GM23338 (cell line): Measurements from ENCODE around the gene BIRC3. TPM values are rescaled to one million over a fixed set of nuclear protein-coding genes. Genes with fewer than 3 reads are reported as not detected.

ENCODE experiments used
- ATAC-seq: fragments of 200-7000 bp; cut with Tn5 transposase; 3 replicates; pipeline ENCODE4 v1.9.1; 2020
- DNase-seq: peaks from one replicate; pipeline ENCODE4 v3.0.0-alpha.2; 2015; ENCODE audit warnings: low spot score
- H2AFZ ChIP-seq: fragments of 200-600 bp; sonication (generic); 2 replicates; pipeline ENCODE4 v1.8.0; 2016; ENCODE audit warnings: antibody characterized with exemption, mild to moderate bottlenecking, moderate library complexity
- H3F3A ChIP-seq: fragments of 200-600 bp; sonication (generic); replicated peaks from 2 replicates; pipeline ENCODE4 v1.8.0; 2017; ENCODE audit warnings: antibody characterized with exemption, mixed run types, low read depth
- H3K27ac ChIP-seq: fragments of 200-600 bp; sonication (generic); 2 replicates; pipeline ENCODE4 v1.6.1; 2016; ENCODE audit warnings: low read depth
- H3K27me3 ChIP-seq: fragments of 200-600 bp; sonication (generic); 2 replicates; pipeline ENCODE4 v1.8.0; 2016; ENCODE audit warnings: mild to moderate bottlenecking, mixed run types, moderate library complexity; ENCODE audit not compliant: insufficient read depth
- H3K36me3 ChIP-seq: fragments of 200-600 bp; sonication (generic); 2 replicates; pipeline ENCODE4 v1.8.0; 2016; ENCODE audit warnings: mild to moderate bottlenecking; ENCODE audit not compliant: insufficient read depth
- H3K4me1 ChIP-seq: fragments of 200-600 bp; sonication (generic); 2 replicates; pipeline ENCODE4 v1.8.0; 2016; ENCODE audit warnings: mild to moderate bottlenecking, moderate library complexity; ENCODE audit not compliant: insufficient read depth
- H3K4me2 ChIP-seq: fragments of 200-600 bp; sonication (generic); 2 replicates; pipeline ENCODE4 v1.7.1; 2017; ENCODE audit warnings: mixed run types
- H3K4me3 ChIP-seq: fragments of 200-600 bp; sonication (generic); 2 replicates; pipeline ENCODE4 v1.6.1; 2016; ENCODE audit warnings: mixed run types
- H3K79me2 ChIP-seq: fragments of 200-600 bp; sonication (generic); replicated peaks from 2 replicates; pipeline ENCODE4 v1.8.0; 2017; ENCODE audit warnings: mild to moderate bottlenecking; ENCODE audit not compliant: insufficient read depth
- H3K9me2 ChIP-seq: fragments of 200-600 bp; sonication (generic); 2 replicates; pipeline ENCODE4 v1.8.0; 2017; ENCODE audit not compliant: insufficient read depth
- H4K20me1 ChIP-seq: fragments of 200-600 bp; sonication (generic); replicated peaks from 2 replicates; pipeline ENCODE4 v1.8.0; 2017; ENCODE audit warnings: mild to moderate bottlenecking; ENCODE audit not compliant: insufficient read depth
- H3K27ac Mint-ChIP-seq: 2 replicates; pipeline ENCODE4 v1.8.0; 2020; ENCODE audit warnings: inconsistent platforms, mild to moderate bottlenecking, moderate library complexity, mixed read lengths
- H3K27me3 Mint-ChIP-seq: 3 replicates; pipeline ENCODE4 v1.8.0; 2022; ENCODE audit warnings: low read depth, mild to moderate bottlenecking, moderate library complexity, mixed read lengths, inconsistent platforms; ENCODE audit not compliant: insufficient read depth, poor library complexity
- H3K36me3 Mint-ChIP-seq: 3 replicates; pipeline ENCODE4 v1.8.0; 2021; ENCODE audit warnings: low read depth, mild to moderate bottlenecking, inconsistent platforms, moderate library complexity, mixed read lengths
- H3K4me1 Mint-ChIP-seq: 3 replicates; pipeline ENCODE4 v1.8.0; 2020; ENCODE audit warnings: mild to moderate bottlenecking, inconsistent platforms, mixed read lengths
- H3K4me3 Mint-ChIP-seq: 3 replicates; pipeline ENCODE4 v1.8.0; 2021; ENCODE audit warnings: moderate library complexity, mild to moderate bottlenecking, inconsistent platforms, mixed read lengths
- H3K9me3 Mint-ChIP-seq: 3 replicates; pipeline ENCODE4 v1.8.0; 2020; ENCODE audit warnings: moderate library complexity, mild to moderate bottlenecking, inconsistent platforms, mixed read lengths
- CREB1 ChIP-seq: fragments of 250-450 bp; sonication (Bioruptor Pico); IDR thresholded peaks from 2 replicates; pipeline ENCODE4 v1.5.0; 2020; ENCODE audit warnings: low read depth, mild to moderate bottlenecking, moderate library complexity
- CTCF ChIP-seq, 2 experiments: fragments of 200-600 bp in 1 of 2; sonication (generic) in 1 of 2; conservative IDR thresholded peaks; 2 replicates each; pipeline versions ENCODE4 v1.5.1 to v1.6.1; 2016 to 2017; ENCODE audit warnings: antibody characterized with exemption in 2 of 2, low read depth in 2 of 2, mild to moderate bottlenecking in 2 of 2, moderate library complexity in 1 of 2
- ETS1 ChIP-seq: IDR thresholded peaks from 2 replicates; pipeline ENCODE4 v1.6.1; 2016; ENCODE audit warnings: antibody characterized with exemption
- EZH2 ChIP-seq: fragments of 200-600 bp; sonication (generic); IDR thresholded peaks from one replicate; pipeline ENCODE4 v1.8.0; 2017; ENCODE audit warnings: antibody characterized with exemption, mild to moderate bottlenecking, low read depth; ENCODE audit not compliant: unreplicated experiment
- EZH2phosphoT487 ChIP-seq: fragments of 200-600 bp; sonication (generic); IDR thresholded peaks from one replicate; pipeline ENCODE4 v1.8.1; 2018; ENCODE audit warnings: antibody characterized with exemption; ENCODE audit not compliant: unreplicated experiment
- JUNB ChIP-seq: IDR thresholded peaks from one replicate; pipeline ENCODE4 v1.6.1; 2016; ENCODE audit warnings: antibody characterized with exemption; ENCODE audit not compliant: unreplicated experiment
- POLR2AphosphoS5 ChIP-seq: IDR thresholded peaks from 2 replicates; pipeline ENCODE4 v1.6.1; 2016; ENCODE audit warnings: antibody characterized with exemption, low read depth
- REST ChIP-seq: IDR thresholded peaks from one replicate; pipeline ENCODE4 v1.6.1; 2018; ENCODE audit warnings: antibody characterized with exemption; ENCODE audit not compliant: unreplicated experiment
- STAT1 ChIP-seq: IDR thresholded peaks from one replicate; pipeline ENCODE4 v1.6.1; 2016; ENCODE audit warnings: antibody characterized with exemption; ENCODE audit not compliant: unreplicated experiment
- ZNF114 ChIP-seq: fragments of 250-450 bp; sonication (Bioruptor Pico); IDR thresholded peaks from 2 replicates; pipeline ENCODE4 v1.5.0; 2020; ENCODE audit warnings: mild to moderate bottlenecking, moderate library complexity
- ZNF331 ChIP-seq: fragments of 250-450 bp; sonication (Bioruptor Pico); IDR thresholded peaks from 2 replicates; pipeline ENCODE4 v1.5.0; 2020; ENCODE audit warnings: low read depth, mild to moderate bottlenecking, moderate library complexity
- polyA plus RNA-seq: library from polyadenylated mRNA; unstranded; fragments of >200 nt; fragmentation: Nextera tagmentation; extraction: Ambion mirVana; gene quantifications from 2 replicates; pipeline ENCODE4 v1.2.1, GENCODE V29; 2016
- total RNA-seq: library from RNA; depleted of rRNA; stranded (reverse); fragments of >200 nt; shearing (Covaris generic); gene quantifications from 2 replicates; pipeline ENCODE4 v1.2.3, GENCODE V29; 2014
- TF ChIP-seq, protein P1 (sequence below): fragments of 250-450 bp; sonication (Bioruptor Pico); IDR thresholded peaks from 2 replicates; pipeline ENCODE4 v1.5.0; 2020; ENCODE audit warnings: mild to moderate bottlenecking, moderate library complexity

Gene BIRC3
- total and polyA plus RNA-seq, 2 experiments from 2014 or later, result 0.03 TPM; not detected in 1

DNA sequence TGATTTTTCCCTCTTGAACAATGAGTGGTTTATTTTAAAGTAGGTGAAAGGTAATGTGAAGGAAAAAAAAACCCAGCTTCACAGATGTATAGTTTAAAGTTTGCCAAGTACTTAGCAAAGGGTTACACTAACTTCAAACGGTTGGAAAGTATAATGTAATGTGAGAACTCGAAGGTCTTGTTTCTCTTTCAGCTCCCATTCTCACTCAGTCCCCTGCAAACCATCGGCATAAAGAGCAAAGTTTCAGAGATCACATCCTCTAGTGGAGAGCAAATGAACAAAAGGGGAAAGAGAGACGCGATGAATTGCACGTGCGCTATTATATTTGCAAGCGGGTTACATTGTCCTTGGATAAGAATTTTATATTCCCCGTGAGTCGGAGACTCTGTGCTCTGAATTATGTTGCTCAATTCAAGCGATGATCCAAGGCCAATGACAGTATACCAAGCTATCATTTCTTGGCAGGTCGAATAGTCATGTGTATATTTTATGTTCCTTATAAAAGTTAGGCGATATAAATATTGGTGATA, 37.6 kb upstream of the BIRC3 start:
- Histone ChIP-seq H2AFZ (no peak overlapping the region), H3K4me3 (peak overlapping the region; percentile 23), H3K79me2 (no peaks in the 10 kb centered on the region), H3K4me2 (peak overlapping the region; percentile 67), H3K9me2 (no peaks in the 10 kb centered on the region), H3K4me1 (peaks cover 25% of the 10 kb centered on the region), H3F3A (0 out of 2 replicates have a peak, but pooled peaks cover 2% of the 10 kb centered on the region), H3K27ac (0 out of 2 replicates have a peak overlapping the region, but pooled peaks have one; percentile 11), H3K27me3 (no peaks in the 10 kb centered on the region), H3K36me3 (no peaks in the 10 kb centered on the region), H4K20me1 (no peaks in the 10 kb centered on the region)
- Mint-ChIP-seq H3K27me3 (peaks cover 3% of the 10 kb centered on the region), H3K4me1 (peaks cover 31% of the 10 kb centered on the region), H3K27ac (peak overlapping the region; percentile 0; the same call in 1 of the 2 replicates), H3K36me3 (no peaks in the 10 kb centered on the region; the same call in 2 of the 3 replicates), H3K9me3 (peaks cover 4% of the 10 kb centered on the region; the same call in 1 of the 3 replicates), H3K4me3 (peak overlapping the region; percentile 48)
- ATAC-seq, result peak; percentile 52
- TF ChIP-seq, protein P1, sequence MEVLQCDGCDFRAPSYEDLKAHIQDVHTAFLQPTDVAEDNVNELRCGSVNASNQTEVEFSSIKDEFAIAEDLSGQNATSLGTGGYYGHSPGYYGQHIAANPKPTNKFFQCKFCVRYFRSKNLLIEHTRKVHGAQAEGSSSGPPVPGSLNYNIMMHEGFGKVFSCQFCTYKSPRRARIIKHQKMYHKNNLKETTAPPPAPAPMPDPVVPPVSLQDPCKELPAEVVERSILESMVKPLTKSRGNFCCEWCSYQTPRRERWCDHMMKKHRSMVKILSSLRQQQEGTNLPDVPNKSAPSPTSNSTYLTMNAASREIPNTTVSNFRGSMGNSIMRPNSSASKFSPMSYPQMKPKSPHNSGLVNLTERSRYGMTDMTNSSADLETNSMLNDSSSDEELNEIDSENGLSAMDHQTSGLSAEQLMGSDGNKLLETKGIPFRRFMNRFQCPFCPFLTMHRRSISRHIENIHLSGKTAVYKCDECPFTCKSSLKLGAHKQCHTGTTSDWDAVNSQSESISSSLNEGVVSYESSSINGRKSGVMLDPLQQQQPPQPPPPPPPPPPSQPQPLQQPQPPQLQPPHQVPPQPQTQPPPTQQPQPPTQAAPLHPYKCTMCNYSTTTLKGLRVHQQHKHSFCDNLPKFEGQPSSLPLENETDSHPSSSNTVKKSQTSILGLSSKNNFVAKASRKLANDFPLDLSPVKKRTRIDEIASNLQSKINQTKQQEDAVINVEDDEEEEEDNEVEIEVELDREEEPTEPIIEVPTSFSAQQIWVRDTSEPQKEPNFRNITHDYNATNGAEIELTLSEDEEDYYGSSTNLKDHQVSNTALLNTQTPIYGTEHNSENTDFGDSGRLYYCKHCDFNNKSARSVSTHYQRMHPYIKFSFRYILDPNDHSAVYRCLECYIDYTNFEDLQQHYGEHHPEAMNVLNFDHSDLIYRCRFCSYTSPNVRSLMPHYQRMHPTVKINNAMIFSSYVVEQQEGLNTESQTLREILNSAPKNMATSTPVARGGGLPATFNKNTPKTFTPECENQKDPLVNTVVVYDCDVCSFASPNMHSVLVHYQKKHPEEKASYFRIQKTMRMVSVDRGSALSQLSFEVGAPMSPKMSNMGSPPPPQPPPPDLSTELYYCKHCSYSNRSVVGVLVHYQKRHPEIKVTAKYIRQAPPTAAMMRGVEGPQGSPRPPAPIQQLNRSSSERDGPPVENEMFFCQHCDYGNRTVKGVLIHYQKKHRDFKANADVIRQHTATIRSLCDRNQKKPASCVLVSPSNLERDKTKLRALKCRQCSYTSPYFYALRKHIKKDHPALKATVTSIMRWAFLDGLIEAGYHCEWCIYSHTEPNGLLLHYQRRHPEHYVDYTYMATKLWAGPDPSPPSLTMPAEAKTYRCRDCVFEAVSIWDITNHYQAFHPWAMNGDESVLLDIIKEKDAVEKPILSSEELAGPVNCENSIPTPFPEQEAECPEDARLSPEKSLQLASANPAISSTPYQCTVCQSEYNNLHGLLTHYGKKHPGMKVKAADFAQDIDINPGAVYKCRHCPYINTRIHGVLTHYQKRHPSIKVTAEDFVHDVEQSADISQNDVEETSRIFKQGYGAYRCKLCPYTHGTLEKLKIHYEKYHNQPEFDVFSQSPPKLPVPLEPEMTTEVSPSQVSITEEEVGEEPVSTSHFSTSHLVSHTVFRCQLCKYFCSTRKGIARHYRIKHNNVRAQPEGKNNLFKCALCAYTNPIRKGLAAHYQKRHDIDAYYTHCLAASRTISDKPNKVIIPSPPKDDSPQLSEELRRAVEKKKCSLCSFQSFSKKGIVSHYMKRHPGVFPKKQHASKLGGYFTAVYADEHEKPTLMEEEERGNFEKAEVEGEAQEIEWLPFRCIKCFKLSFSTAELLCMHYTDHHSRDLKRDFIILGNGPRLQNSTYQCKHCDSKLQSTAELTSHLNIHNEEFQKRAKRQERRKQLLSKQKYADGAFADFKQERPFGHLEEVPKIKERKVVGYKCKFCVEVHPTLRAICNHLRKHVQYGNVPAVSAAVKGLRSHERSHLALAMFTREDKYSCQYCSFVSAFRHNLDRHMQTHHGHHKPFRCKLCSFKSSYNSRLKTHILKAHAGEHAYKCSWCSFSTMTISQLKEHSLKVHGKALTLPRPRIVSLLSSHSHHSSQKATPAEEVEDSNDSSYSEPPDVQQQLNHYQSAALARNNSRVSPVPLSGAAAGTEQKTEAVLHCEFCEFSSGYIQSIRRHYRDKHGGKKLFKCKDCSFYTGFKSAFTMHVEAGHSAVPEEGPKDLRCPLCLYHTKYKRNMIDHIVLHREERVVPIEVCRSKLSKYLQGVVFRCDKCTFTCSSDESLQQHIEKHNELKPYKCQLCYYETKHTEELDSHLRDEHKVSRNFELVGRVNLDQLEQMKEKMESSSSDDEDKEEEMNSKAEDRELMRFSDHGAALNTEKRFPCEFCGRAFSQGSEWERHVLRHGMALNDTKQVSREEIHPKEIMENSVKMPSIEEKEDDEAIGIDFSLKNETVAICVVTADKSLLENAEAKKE (CRISPR knock-in tag), result no peak
- TF ChIP-seq EZH2 (no peak), REST (no peak), ZNF331 (no peak), ETS1 (no peak), STAT1 (no peak), POLR2AphosphoS5 (no peak), CTCF (conservative IDR thresholded peaks at IDR 0.05; ENCODE audit: low read depth in 2 of 2) (no peak), JUNB (no peak), ZNF114 (CRISPR knock-in tag) (no peak), CREB1 (CRISPR knock-in tag) (no peak), EZH2phosphoT487 (no peak)
- DNase-seq, result peak; percentile 38
